WI38 (cell line): ENCODE results near the gene PTPRC.

Source experiments
- H3K4me3 ChIP-seq: 2 replicates; pipeline ENCODE4 v1.5.1; 2011; ENCODE audit warnings: low read depth, mild to moderate bottlenecking, control low read depth, low read length
- TF ChIP-seq, protein P1 (sequence below): IDR thresholded peaks from 2 replicates; pipeline ENCODE4 v1.5.1; 2012; ENCODE audit warnings: low read depth, mild to moderate bottlenecking, control low read depth, low read length

The PTPRC gene

DNA sequence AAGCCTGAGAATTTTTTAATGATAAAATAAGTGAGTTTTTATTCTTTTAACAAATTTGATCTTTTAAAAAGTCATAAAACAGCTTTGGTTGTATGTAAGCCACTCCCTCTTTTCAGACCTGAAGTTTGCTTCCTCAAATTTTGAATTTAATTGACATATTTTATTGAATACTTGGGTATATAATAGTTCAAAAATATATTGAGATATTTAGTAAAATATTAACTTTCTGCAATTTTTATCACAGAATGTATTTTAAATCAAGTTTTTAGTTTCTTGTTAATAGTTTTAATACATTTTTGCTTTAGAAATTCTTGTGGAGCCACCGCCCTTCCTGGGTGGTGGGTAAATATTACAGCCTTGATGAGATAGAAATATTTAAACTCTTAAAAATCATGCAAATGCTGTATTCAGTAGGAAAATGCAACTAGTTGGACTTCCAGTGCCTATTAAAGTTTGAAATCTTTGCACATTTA, 867 bp downstream of the PTPRC start:
- no peak overlapping the region for H3K4me3 ChIP-seq

GRCh38 chr1:198640174-198640573, 1.3 kb downstream of the PTPRC start:
- H3K4me3 ChIP-seq: no peak overlapping the region

More for the DNA sequence above, 867 bp downstream of the PTPRC start:
- TF ChIP-seq, protein P1, sequence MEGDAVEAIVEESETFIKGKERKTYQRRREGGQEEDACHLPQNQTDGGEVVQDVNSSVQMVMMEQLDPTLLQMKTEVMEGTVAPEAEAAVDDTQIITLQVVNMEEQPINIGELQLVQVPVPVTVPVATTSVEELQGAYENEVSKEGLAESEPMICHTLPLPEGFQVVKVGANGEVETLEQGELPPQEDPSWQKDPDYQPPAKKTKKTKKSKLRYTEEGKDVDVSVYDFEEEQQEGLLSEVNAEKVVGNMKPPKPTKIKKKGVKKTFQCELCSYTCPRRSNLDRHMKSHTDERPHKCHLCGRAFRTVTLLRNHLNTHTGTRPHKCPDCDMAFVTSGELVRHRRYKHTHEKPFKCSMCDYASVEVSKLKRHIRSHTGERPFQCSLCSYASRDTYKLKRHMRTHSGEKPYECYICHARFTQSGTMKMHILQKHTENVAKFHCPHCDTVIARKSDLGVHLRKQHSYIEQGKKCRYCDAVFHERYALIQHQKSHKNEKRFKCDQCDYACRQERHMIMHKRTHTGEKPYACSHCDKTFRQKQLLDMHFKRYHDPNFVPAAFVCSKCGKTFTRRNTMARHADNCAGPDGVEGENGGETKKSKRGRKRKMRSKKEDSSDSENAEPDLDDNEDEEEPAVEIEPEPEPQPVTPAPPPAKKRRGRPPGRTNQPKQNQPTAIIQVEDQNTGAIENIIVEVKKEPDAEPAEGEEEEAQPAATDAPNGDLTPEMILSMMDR: no peak

GRCh38 chr1:198641501-198641900, 2.7 kb downstream of the PTPRC start:
- TF ChIP-seq, protein P1: no peak
- H3K4me3 ChIP-seq: no peak overlapping the region

More at GRCh38 chr1:198640174-198640573, 1.3 kb downstream of the PTPRC start:
- TF ChIP-seq, protein P1: no peak

GRCh38 chr1:198641966-198642668, 3.3 kb downstream of the PTPRC start:
- H3K4me3 ChIP-seq: no peak overlapping the region
- TF ChIP-seq, protein P1: no peak

GRCh38 chr1:198642983-198643382, 4.1 kb downstream of the PTPRC start:
- no peak overlapping the region for H3K4me3 ChIP-seq
- TF ChIP-seq, protein P1: no peak

GRCh38 chr1:198643808-198644207, 5.0 kb downstream of the PTPRC start:
- no peak overlapping the region for H3K4me3 ChIP-seq
- TF ChIP-seq, protein P1: no peak

DNA sequence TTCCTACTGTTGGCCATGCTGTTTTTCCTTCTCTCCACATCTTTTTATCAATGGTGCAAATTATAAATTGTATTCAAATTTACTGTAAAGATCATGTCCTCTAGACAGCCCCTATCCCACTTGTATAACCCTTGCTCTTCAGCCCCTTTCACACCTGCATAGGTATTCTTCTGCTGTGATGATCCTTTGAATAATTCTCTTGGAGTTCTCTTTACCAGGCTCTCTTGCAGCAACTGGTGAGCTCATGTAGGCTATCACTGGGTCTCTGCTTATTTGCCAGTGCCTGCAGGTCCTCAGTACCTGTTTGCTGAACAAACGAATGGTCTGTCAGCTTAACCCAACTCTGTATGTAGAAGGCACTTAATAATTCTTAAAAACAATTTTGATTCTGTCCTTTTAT, 8.2 kb downstream of the PTPRC start:
- H3K4me3 ChIP-seq: no peak overlapping the region
- TF ChIP-seq, protein P1: no peak
